ENCODE results near the gene SIX1.

DNA sequence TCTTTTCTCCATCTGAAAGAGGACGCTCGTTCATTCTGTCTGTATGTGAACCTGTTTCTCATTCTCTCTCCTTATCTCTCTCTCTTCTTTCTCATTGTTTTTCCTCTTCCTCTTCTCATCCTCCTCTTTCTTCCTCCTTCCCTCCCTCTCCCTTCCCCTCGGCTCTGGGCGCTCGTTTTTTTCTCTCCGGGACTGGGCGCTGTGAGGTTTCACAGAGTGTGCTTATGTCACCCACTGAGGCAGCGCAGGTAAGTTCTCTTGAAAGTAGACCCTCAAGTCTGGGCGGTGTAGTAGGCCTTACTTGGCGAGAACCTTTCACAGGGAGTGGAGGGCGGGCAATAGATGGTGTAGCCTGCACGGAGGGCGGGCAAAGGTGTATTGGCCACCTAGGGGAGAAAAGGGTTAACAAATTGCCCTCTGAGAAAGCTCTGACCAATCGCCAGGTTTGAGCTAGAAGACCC lies 4.5 kb upstream of the SIX1 start:
- no peak for TF ChIP-seq EZH2 (IDR thresholded peaks at IDR 0.05; ENCODE audit: insufficient read depth, low read length)
- TF ChIP-seq, protein P1, sequence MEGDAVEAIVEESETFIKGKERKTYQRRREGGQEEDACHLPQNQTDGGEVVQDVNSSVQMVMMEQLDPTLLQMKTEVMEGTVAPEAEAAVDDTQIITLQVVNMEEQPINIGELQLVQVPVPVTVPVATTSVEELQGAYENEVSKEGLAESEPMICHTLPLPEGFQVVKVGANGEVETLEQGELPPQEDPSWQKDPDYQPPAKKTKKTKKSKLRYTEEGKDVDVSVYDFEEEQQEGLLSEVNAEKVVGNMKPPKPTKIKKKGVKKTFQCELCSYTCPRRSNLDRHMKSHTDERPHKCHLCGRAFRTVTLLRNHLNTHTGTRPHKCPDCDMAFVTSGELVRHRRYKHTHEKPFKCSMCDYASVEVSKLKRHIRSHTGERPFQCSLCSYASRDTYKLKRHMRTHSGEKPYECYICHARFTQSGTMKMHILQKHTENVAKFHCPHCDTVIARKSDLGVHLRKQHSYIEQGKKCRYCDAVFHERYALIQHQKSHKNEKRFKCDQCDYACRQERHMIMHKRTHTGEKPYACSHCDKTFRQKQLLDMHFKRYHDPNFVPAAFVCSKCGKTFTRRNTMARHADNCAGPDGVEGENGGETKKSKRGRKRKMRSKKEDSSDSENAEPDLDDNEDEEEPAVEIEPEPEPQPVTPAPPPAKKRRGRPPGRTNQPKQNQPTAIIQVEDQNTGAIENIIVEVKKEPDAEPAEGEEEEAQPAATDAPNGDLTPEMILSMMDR (IDR thresholded peaks at IDR 0.05; ENCODE audit: insufficient read depth, low read depth, low read length): no peak

All from astrocyte (in vitro differentiated cells and primary cell).